Fibroblast of lung (primary cell): ENCODE results near the gene FGGY.

Experiments
- EZH2 ChIP-seq: IDR thresholded peaks from 2 replicates; pipeline ENCODE4 v1.5.1; 2012; ENCODE audit warnings: low read length, control low read depth, mild to moderate bottlenecking; ENCODE audit errors: missing control alignments
- TF ChIP-seq, protein P1 (sequence below), 2 donors: IDR thresholded peaks in 1 of 2; conservative IDR thresholded peaks in 1 of 2; 1 replicate in 1 of 2; 2 replicates in 1 of 2; pipeline ENCODE4 v1.5.1; 2011 to 2012; ENCODE audit warnings: low read length in 2 of 2, control low read depth in 1 of 2, inconsistent platforms in 1 of 2, low read depth in 1 of 2, mild to moderate bottlenecking in 1 of 2

- TF ChIP-seq, protein P1, sequence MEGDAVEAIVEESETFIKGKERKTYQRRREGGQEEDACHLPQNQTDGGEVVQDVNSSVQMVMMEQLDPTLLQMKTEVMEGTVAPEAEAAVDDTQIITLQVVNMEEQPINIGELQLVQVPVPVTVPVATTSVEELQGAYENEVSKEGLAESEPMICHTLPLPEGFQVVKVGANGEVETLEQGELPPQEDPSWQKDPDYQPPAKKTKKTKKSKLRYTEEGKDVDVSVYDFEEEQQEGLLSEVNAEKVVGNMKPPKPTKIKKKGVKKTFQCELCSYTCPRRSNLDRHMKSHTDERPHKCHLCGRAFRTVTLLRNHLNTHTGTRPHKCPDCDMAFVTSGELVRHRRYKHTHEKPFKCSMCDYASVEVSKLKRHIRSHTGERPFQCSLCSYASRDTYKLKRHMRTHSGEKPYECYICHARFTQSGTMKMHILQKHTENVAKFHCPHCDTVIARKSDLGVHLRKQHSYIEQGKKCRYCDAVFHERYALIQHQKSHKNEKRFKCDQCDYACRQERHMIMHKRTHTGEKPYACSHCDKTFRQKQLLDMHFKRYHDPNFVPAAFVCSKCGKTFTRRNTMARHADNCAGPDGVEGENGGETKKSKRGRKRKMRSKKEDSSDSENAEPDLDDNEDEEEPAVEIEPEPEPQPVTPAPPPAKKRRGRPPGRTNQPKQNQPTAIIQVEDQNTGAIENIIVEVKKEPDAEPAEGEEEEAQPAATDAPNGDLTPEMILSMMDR (conservative IDR thresholded peaks at IDR 0.05 in 1 of 2, IDR thresholded peaks at IDR 0.05 in 1 of 2; ENCODE audit: low read depth in 1 of 2, low read length in 2 of 2), result no peak
- no peak for TF ChIP-seq EZH2
These were observed 155.1 kb downstream of the FGGY start for GRCh38 chr1:59452026-59452425.
